Hair follicular keratinocyte (primary cell): ENCODE data around the gene HPSE. TPM values are rescaled to one million over a fixed set of nuclear protein-coding genes. Genes with fewer than 3 reads are reported as not detected.

Source experiments
- total RNA-seq: library from RNA; depleted of rRNA; stranded (reverse); fragments of >200 nt; gene quantifications from 2 replicates; pipeline ENCODE4 v1.2.3, GENCODE V29; 2015

Gene HPSE
- 7.6 and 11.1 TPM in 2 replicates for total RNA-seq

DNA sequence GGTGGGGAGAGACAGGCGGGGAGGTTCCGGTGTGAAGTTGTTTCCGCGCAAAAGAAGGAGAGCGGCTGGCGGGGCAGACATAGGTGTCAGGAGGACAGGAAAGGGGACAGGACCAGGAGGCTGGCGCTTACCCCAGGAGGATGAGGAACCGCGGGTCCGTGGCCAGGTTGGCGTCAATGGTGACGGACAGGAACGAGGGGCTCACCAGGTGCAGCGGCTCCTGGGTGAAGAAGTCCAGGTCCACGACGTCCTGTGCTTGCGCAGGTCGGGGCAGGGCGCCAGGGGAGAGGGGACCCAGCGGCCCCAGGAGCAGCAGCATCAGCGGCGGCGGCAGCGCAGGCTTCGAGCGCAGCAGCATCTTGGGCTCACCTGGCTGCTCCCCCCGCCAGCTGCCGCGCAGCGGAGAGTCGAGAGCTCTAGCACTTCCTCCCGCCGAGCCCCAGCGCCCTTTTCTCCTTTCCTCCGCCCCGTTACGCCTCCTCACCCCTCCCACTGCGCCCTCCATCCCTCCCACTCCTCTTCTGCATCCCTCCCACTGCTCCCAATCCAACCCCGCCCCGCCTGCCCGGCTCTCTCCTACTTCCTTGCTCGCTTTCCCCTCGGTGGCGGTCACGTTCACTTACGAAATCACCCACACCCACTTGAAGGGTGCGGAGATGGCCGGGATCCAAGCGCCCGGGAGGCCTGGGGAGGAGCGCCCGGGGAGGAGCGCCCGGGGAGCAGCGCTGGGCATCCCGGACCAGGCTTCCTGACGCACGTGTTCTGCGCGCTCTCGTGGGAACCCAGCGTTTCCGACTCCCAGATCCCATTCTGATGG is at the start of gene HPSE:
Gene HPSE, minus strand, starts transcription at position 424 of the 817 bp plus-strand sequence. Its CDS starts 66 bp downstream, at position 358.

DNA sequence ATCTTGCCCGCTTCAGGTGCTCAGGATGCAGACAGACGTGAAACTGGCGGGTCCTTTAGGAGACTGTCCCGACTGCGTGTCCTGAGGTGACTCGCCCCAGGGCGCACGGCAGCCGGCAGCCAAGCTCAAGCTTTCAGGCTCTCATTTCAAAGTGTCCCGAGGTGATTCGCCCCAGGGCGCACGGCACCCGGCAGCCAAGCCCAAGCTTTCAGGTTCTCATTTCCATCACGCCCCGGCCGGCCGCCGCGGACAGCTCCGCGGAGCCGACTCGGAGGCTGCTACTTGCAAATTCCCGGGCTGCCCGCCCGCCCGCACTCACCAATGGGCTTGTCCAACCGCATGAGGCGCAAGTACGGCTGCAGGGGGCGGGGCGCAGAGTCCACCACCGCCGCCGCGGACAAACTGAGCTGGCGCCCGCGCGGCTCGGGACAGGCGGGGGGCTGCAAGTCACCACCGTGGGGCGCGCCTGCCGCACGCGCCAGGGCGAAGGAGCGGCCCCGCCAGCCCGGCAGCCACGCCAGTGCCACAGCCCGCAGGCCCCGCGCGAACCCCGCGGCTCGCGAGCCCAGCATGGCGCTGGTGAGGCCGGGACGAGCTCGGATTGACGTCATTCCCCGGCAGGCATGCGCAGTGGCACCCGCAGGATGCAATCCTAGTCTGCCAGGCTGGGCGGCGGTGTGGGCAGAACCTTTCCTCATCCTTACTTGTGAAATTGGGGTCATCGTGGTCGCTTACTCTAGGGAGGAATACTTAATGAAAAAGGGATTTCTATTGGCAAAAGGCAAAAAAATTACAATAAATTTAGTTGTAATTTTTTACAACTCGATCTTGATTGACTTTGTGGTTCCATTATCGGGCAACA is 50.2 kb downstream of the HPSE start, which contains the start of gene COQ2:
Gene COQ2, minus strand, starts transcription at position 606 of the 862 bp plus-strand sequence. Its CDS starts 34 bp downstream, at position 572.

Other genes starting within 250 kb of the HPSE start
- gene PLAC8, start 220.1 kb downstream of the HPSE start, total RNA-seq: 0.15 and 0.86 TPM in 2 replicates
- gene COQ2, start 50.0 kb downstream of the HPSE start, total RNA-seq: 20.5 and 32.5 TPM in 2 replicates
- 5.5 and 8.2 TPM in 2 replicates for gene HELQ, start 121.0 kb upstream of the HPSE start, total RNA-seq
- 20.5 and 27.1 TPM in 2 replicates for gene MRPS18C, start 121.2 kb upstream of the HPSE start, total RNA-seq
- gene ABRAXAS1, start 150.3 kb upstream of the HPSE start, total RNA-seq: 6.4 and 8.4 TPM in 2 replicates
- 1.4 and 4.7 TPM in 2 replicates for gene GPAT3, start 201.3 kb upstream of the HPSE start, total RNA-seq